ENCODE data around the gene TAGAP. TPM values are rescaled to one million over a fixed set of nuclear protein-coding genes. Genes with fewer than 3 reads are reported as not detected.

The TAGAP gene
- total RNA-seq, 2 experiments from 2014 or later, result 245 to 261 TPM

- H3K27ac ChIP-seq (ENCODE audit: low read depth in 1 of 2, low read length in 2 of 2), result no peak overlapping the region
- H3K9me3 ChIP-seq (ENCODE audit: control insufficient read depth in 1 of 2, insufficient read depth in 1 of 2, low read length in 2 of 2), result no peaks in the 10 kb centered on the region
- H3K27me3 Mint-ChIP-seq, result no peaks in the 10 kb centered on the region
- no peaks in the 10 kb centered on the region for H3K36me3 Mint-ChIP-seq (ENCODE audit: low read depth)
- no peaks in the 10 kb centered on the region for H3K9me3 Mint-ChIP-seq
- no peak overlapping the region for H3K27ac Mint-ChIP-seq
- peaks cover 47% of the 10 kb centered on the region for H3K4me1 Mint-ChIP-seq (ENCODE audit: low read depth)
- CTCF ChIA-PET, result interaction anchor here (0.9 to 4.9 kb wide), 20 partner anchors 9 to 305 kb away, joined by 3 to 86 read pairs (median 6); partner anchors contain the start of genes RSPH3 and TAGAP
- POLR2A ChIA-PET, result interaction anchor here (0.6 to 4.2 kb wide), 14 partner anchors 9 to 126 kb away, joined by 3 to 35 read pairs (median 5); partner anchors contain the start of genes RSPH3 and TAGAP
- intact Hi-C loops (cut with DNase I, micrococcal nuclease), result loop anchor here (1.0 to 5.0 kb wide), 4 partner anchors 32 to 126 kb away; partner anchors contain the start of gene TAGAP (in 1 of the 2)
- no peaks in the 10 kb centered on the region for H3K36me3 ChIP-seq (ENCODE audit: insufficient read depth, low read length)
- H3K4me1 ChIP-seq (ENCODE audit: insufficient read depth, low read length), result peaks cover 29% of the 10 kb centered on the region
- peak; percentile 85 for TF ChIP-seq CTCF (IDR thresholded peaks at IDR 0.05)
- peak in 4 of 14 experiments; percentile 22 to 79 (median 77) for DNase-seq
- peak overlapping the region; percentile 23 for H3K4me3 ChIP-seq (ENCODE audit: low read length)
- no peaks in the 10 kb centered on the region for H3K27me3 ChIP-seq (ENCODE audit: control insufficient read depth in 1 of 2, insufficient read depth in 2 of 2, low read length in 2 of 2)
- peak overlapping the region; percentile 39 for H3K4me3 Mint-ChIP-seq
- ATAC-seq (ENCODE audit: poor library complexity), result peak; percentile 83
These were observed 36.0 kb downstream of the TAGAP start for GRCh38 chr6:159008656-159009288.

GRCh38 chr6:159007510-159007909 is 37.3 kb downstream of the TAGAP start:
- Histone ChIP-seq H3K9me3 (ENCODE audit: control insufficient read depth in 1 of 2, insufficient read depth in 1 of 2, low read length in 2 of 2) (no peaks in the 10 kb centered on the region), H3K27me3 (ENCODE audit: control insufficient read depth in 1 of 2, insufficient read depth in 2 of 2, low read length in 2 of 2) (no peaks in the 10 kb centered on the region), H3K4me1 (ENCODE audit: insufficient read depth, low read length) (peaks cover 19% of the 10 kb centered on the region), H3K27ac (ENCODE audit: low read depth in 1 of 2, low read length in 2 of 2) (no peak overlapping the region), H3K36me3 (ENCODE audit: insufficient read depth, low read length) (no peaks in the 10 kb centered on the region), H3K4me3 (ENCODE audit: low read length) (no peak overlapping the region)
- intact Hi-C loops (cut with DNase I, micrococcal nuclease), result loop anchor here in 1 of 2 experiments (5.0 kb wide), 1 partner anchor 35 kb away; the partner anchor contains the start of gene TAGAP
- DNase-seq (no peak), ATAC-seq (ENCODE audit: poor library complexity) (no peak)
- Mint-ChIP-seq H3K36me3 (ENCODE audit: low read depth) (no peaks in the 10 kb centered on the region), H3K9me3 (no peaks in the 10 kb centered on the region), H3K4me3 (no peak overlapping the region), H3K4me1 (ENCODE audit: low read depth) (peaks cover 38% of the 10 kb centered on the region), H3K27ac (no peak overlapping the region), H3K27me3 (no peaks in the 10 kb centered on the region)
- TF ChIP-seq CTCF (IDR thresholded peaks at IDR 0.05), result no peak
- POLR2A ChIA-PET, result interaction anchor here (2.1 to 3.9 kb wide), 4 partner anchors 11 to 127 kb away, joined by 11 to 35 read pairs (median 24); partner anchors contain the start of gene TAGAP
- CTCF ChIA-PET, result interaction anchor here (1.5 to 4.6 kb wide), 6 partner anchors 34 to 132 kb away, joined by 4 to 86 read pairs (median 10); no protein-coding TSS in a partner anchor

- no peak for TF ChIP-seq CTCF (IDR thresholded peaks at IDR 0.05)
- Histone ChIP-seq H3K4me1 (ENCODE audit: insufficient read depth, low read length) (peaks cover 19% of the 10 kb centered on the region), H3K4me3 (ENCODE audit: low read length) (no peak overlapping the region), H3K27me3 (ENCODE audit: control insufficient read depth in 1 of 2, insufficient read depth in 2 of 2, low read length in 2 of 2) (no peaks in the 10 kb centered on the region), H3K36me3 (ENCODE audit: insufficient read depth, low read length) (no peaks in the 10 kb centered on the region), H3K27ac (ENCODE audit: low read depth in 1 of 2, low read length in 2 of 2) (no peak overlapping the region), H3K9me3 (ENCODE audit: control insufficient read depth in 1 of 2, insufficient read depth in 1 of 2, low read length in 2 of 2) (no peaks in the 10 kb centered on the region)
- H3K4me3 Mint-ChIP-seq, result no peak overlapping the region
- ChIA-PET CTCF (no interaction called here), POLR2A (interaction anchor here (1.4 kb wide), 1 partner anchor 101 kb away, joined by 3 read pairs; no protein-coding TSS in a partner anchor)
- H3K27ac Mint-ChIP-seq, result no peak overlapping the region
- H3K27me3 Mint-ChIP-seq, result no peaks in the 10 kb centered on the region
- H3K36me3 Mint-ChIP-seq (ENCODE audit: low read depth), result no peaks in the 10 kb centered on the region
- H3K9me3 Mint-ChIP-seq, result no peaks in the 10 kb centered on the region
- no peak for ATAC-seq (ENCODE audit: poor library complexity)
- intact Hi-C loops (cut with DNase I, micrococcal nuclease), result loop anchor here in 1 of 2 experiments (5.0 kb wide), 1 partner anchor 37 kb away; the partner anchor contains the start of gene TAGAP
- peaks cover 30% of the 10 kb centered on the region for H3K4me1 Mint-ChIP-seq (ENCODE audit: low read depth)
- no peak for DNase-seq
These were observed 39.4 kb downstream of the TAGAP start for GRCh38 chr6:159005436-159005835.

All from CD4-positive, alpha-beta T cell (primary cell).